PC-9 (cell line): Measurements from ENCODE around the gene UBE2G2. TPM values are rescaled to one million over a fixed set of nuclear protein-coding genes. Genes with fewer than 3 reads are reported as not detected.

Experiments used
- BruUV-seq: library from RNA; stranded (reverse); fragments of 400-500 nt; replicated peaks from 2 replicates; lab custom pipeline; 2021; lab: Mats Ljungman, UMichigan
- CTCF ChIA-PET: fragments of 300-600 bp; sonication (Branson Sonifier 250); formaldehyde crosslinking; loops from one replicate; lab custom pipeline; 2022; ENCODE audit warnings: antibody characterized with exemption; lab: Charles Lee
- POLR2A ChIA-PET: fragments of 300-600 bp; sonication (Branson Sonifier 250); formaldehyde crosslinking; loops from one replicate; lab custom pipeline; 2022; ENCODE audit warnings: antibody characterized with exemption; ENCODE audit not compliant: unreplicated experiment; lab: Charles Lee
- DNase-seq, 2 experiments: peaks; one replicate each; pipeline versions ENCODE4 v3.0.0 to v3.0.0-alpha.2; 2015 to 2022; ENCODE audit warnings: mixed read lengths in 1 of 2
- H2AFZ ChIP-seq: fragments of 200-600 bp; sonication (generic); 2 replicates; pipeline ENCODE4 v1.8.1; 2017; ENCODE audit warnings: antibody characterized with exemption
- H3F3A ChIP-seq: fragments of 200-600 bp; sonication (generic); 2 replicates; pipeline ENCODE4 v1.8.1; 2017; ENCODE audit warnings: antibody characterized with exemption, mild to moderate bottlenecking, low read depth; ENCODE audit not compliant: insufficient read depth
- H3K27ac ChIP-seq: fragments of 200-600 bp; sonication (generic); 2 replicates; pipeline ENCODE4 v1.6.1; 2016; ENCODE audit warnings: mixed run types
- H3K27me3 ChIP-seq: fragments of 200-600 bp; sonication (generic); 2 replicates; pipeline ENCODE4 v1.6.1; 2016; ENCODE audit warnings: low read depth, mixed run types; ENCODE audit not compliant: insufficient read depth
- H3K36me3 ChIP-seq: fragments of 200-600 bp; sonication (generic); 2 replicates; pipeline ENCODE4 v1.6.1; 2016; ENCODE audit warnings: low read depth, mixed run types
- H3K4me1 ChIP-seq: fragments of 200-600 bp; sonication (generic); replicated peaks from 2 replicates; pipeline ENCODE4 v1.6.1; 2016; ENCODE audit warnings: mixed run types; ENCODE audit not compliant: insufficient read depth
- H3K4me2 ChIP-seq: fragments of 200-600 bp; sonication (generic); 2 replicates; pipeline ENCODE4 v1.6.1; 2017; ENCODE audit warnings: mixed run types
- H3K4me3 ChIP-seq: fragments of 200-600 bp; sonication (generic); 2 replicates; pipeline ENCODE4 v1.6.1; 2016; ENCODE audit warnings: mixed run types
- H3K79me2 ChIP-seq: fragments of 200-600 bp; sonication (generic); 2 replicates; pipeline ENCODE4 v1.6.1; 2017; ENCODE audit warnings: low read depth, mixed run types
- H3K9me2 ChIP-seq: fragments of 200-600 bp; sonication (generic); 2 replicates; pipeline ENCODE4 v1.8.1; 2017; ENCODE audit warnings: mild to moderate bottlenecking; ENCODE audit not compliant: insufficient read depth
- H3K9me3 ChIP-seq: fragments of 200-600 bp; sonication (generic); 2 replicates; pipeline ENCODE4 v1.8.1; 2016; ENCODE audit warnings: low read depth; ENCODE audit not compliant: insufficient read depth
- H4K20me1 ChIP-seq: fragments of 200-600 bp; sonication (generic); 2 replicates; pipeline ENCODE4 v1.8.1; 2017; ENCODE audit not compliant: insufficient read depth
- CTCF ChIP-seq: fragments of 200-600 bp; sonication (generic); conservative IDR thresholded peaks from 2 replicates; pipeline ENCODE4 v1.6.1; 2017; ENCODE audit warnings: mixed run types, antibody characterized with exemption, mild to moderate bottlenecking, moderate library complexity
- EZH2 ChIP-seq: fragments of 200-600 bp; sonication (generic); IDR thresholded peaks from 2 replicates; pipeline ENCODE4 v1.8.0; 2017; ENCODE audit warnings: antibody characterized with exemption, low read depth
- intact Hi-C: fragments of 100-400 bp; cut with micrococcal nuclease; formaldehyde crosslinking; loops from one replicate; pipeline ENCODE4 v1.10.0; 2022; ENCODE audit not compliant: unreplicated experiment
- total RNA-seq: library from RNA; stranded (reverse); gene quantifications from 2 replicates; pipeline ENCODE4 v1.2.3, GENCODE V29; 2021

UBE2G2 gene
- total RNA-seq, 1 experiment from 2014 or later, result 51.9 TPM

GRCh38 chr21:44845418-44846223, 44.0 kb upstream of the UBE2G2 start:
- Histone ChIP-seq H3K4me3 (peak overlapping the region; percentile 31; the same call in 1 of the 2 replicates), H4K20me1 (no peaks in the 10 kb centered on the region), H3K27ac (no peak overlapping the region), H3K36me3 (no peaks in the 10 kb centered on the region), H3K79me2 (no peaks in the 10 kb centered on the region), H3K9me2 (no peaks in the 10 kb centered on the region), H3K9me3 (no peaks in the 10 kb centered on the region), H3K4me1 (no peaks in the 10 kb centered on the region), H3K4me2 (peak overlapping the region; percentile 75), H3K27me3 (no peaks in the 10 kb centered on the region), H2AFZ (no peak overlapping the region), H3F3A (peaks cover 18% of the 10 kb centered on the region; the same call in 1 of the 2 replicates)
- DNase-seq, result peak; percentile 46 to 71
- ChIA-PET CTCF (interaction anchor here (0.7 kb wide), 1 partner anchor 27 kb away, joined by 3 read pairs; no protein-coding TSS in a partner anchor), POLR2A (no interaction called here)
- TF ChIP-seq CTCF (peak; percentile 48; the same call in 1 of the 2 replicates), EZH2 (no peak)
- BruUV-seq, result TSS peak; percentile 24
- intact Hi-C loops, result no loop called here

DNA sequence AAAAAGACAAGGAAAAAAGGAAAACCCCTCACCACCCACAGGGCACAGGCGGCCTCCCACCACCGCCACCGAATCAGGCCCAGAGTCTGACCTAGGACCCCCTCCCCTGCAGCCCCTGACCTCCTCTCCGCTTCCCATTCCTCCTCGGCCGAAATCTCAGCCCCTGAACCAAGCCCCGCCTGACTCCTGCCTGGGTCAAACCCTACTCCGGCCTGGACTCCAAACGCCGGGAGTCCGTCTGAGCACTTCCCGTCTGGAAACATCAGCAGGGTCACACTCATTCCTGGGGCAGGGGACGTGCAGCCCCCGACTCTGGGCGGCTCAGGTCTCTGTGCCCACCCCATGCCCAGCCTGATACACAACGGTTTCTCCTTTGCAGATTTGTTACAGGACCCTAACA, 42.6 kb upstream of the UBE2G2 start:
- POLR2A ChIA-PET, result no interaction called here
- BruUV-seq, result no TSS peak
- Histone ChIP-seq H3K4me1 (no peaks in the 10 kb centered on the region), H3K79me2 (no peaks in the 10 kb centered on the region), H3K4me2 (no peak overlapping the region), H2AFZ (no peak overlapping the region), H4K20me1 (no peaks in the 10 kb centered on the region; the same call in 1 of the 2 replicates), H3K9me3 (no peaks in the 10 kb centered on the region), H3K27me3 (no peaks in the 10 kb centered on the region), H3K27ac (no peak overlapping the region), H3K36me3 (no peaks in the 10 kb centered on the region), H3K4me3 (no peak overlapping the region), H3F3A (peaks cover 18% of the 10 kb centered on the region; the same call in 1 of the 2 replicates), H3K9me2 (no peaks in the 10 kb centered on the region)
- TF ChIP-seq CTCF, result no peak
- no peak for TF ChIP-seq EZH2
- intact Hi-C loops, result no loop called here
- DNase-seq, result no peak
- CTCF ChIA-PET, result no interaction called here

- peaks cover 18% of the 10 kb centered on the region; the same call in 1 of the 2 replicates for H3F3A ChIP-seq
- CTCF ChIA-PET, result no interaction called here
- H3K27me3 ChIP-seq, result no peaks in the 10 kb centered on the region
- DNase-seq, result no peak
- no peaks in the 10 kb centered on the region for H3K4me1 ChIP-seq
- no peak overlapping the region for H3K4me3 ChIP-seq
- no peak overlapping the region for H3K4me2 ChIP-seq
- H3K36me3 ChIP-seq, result no peaks in the 10 kb centered on the region
- intact Hi-C loops, result no loop called here
- H2AFZ ChIP-seq, result no peak overlapping the region
- H3K27ac ChIP-seq, result no peak overlapping the region
- H3K9me2 ChIP-seq, result no peaks in the 10 kb centered on the region
- TF ChIP-seq EZH2, result no peak
- TF ChIP-seq CTCF, result no peak
- BruUV-seq, result no TSS peak
- no peaks in the 10 kb centered on the region for H3K79me2 ChIP-seq
- POLR2A ChIA-PET, result no interaction called here
- no peaks in the 10 kb centered on the region for H3K9me3 ChIP-seq
- no peaks in the 10 kb centered on the region; the same call in 1 of the 2 replicates for H4K20me1 ChIP-seq
Measured at GRCh38 chr21:44842721-44843445, 41.3 kb upstream of the UBE2G2 start.
